ENCODE measurements around the gene KLHL14. TPM values are rescaled to one million over a fixed set of nuclear protein-coding genes. Genes with fewer than 3 reads are reported as not detected.
"Not testable (repeated sequence)": the region's sequence is repeated elsewhere in the genome, so short reads cannot be mapped to it uniquely, and the experiment has no call there.

KLHL14 gene
- total RNA-seq, 4 donors from 2014 or later = 0.28 to 14.0 (median 1.1) TPM

DNA sequence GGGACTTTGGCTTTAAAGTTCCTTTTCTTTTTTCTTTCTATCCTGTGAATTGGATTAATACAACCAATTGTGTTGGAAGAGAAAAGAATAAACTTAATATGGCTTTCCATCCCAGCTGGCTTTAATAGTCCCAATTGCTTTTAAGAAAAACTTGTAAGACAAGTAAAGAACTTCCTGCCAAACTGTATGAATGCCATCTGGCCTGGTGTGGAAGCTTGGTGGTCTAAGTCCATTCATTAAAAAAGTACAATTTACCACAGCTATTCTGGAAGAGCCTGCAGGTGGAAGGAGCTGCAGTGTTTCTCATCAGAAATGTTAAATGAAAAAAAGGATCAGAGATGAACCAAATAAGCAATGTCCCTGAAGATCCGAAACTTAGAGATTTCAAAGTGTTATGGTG is 103.9 kb downstream of the KLHL14 start:
- no peaks in the 10 kb centered on the region for H3K9me3 ChIP-seq
- no peak overlapping the region for H3K27ac ChIP-seq
- no peaks in the 10 kb centered on the region for H3K36me3 ChIP-seq
- H3K27me3 ChIP-seq = no peaks in the 10 kb centered on the region
- H3K4me3 ChIP-seq = no peak overlapping the region
- DNase-seq = no peak
- H3K4me1 ChIP-seq = no peaks in the 10 kb centered on the region
- TF ChIP-seq CTCF (IDR thresholded peaks at IDR 0.05) (no peak), POLR2A (IDR thresholded peaks at IDR 0.05) (no peak)

- Histone ChIP-seq H3K4me3 (no peak overlapping the region), H3K4me1 (no peaks in the 10 kb centered on the region), H3K27ac (no peak overlapping the region), H3K27me3 (no peaks in the 10 kb centered on the region), H3K36me3 (no peaks in the 10 kb centered on the region), H3K9me3 (no peaks in the 10 kb centered on the region)
- no peak for DNase-seq
- TF ChIP-seq CTCF (IDR thresholded peaks at IDR 0.05) = no peak
- TF ChIP-seq POLR2A (IDR thresholded peaks at IDR 0.05) = no peak
Measured at GRCh38 chr18:32661486-32662299, 111.1 kb downstream of the KLHL14 start.

- not testable (repeated sequence) for H3K4me1 ChIP-seq, H3K4me3 ChIP-seq, H3K27ac ChIP-seq, H3K36me3 ChIP-seq, H3K27me3 ChIP-seq, DNase-seq, H3K9me3 ChIP-seq
Measured at GRCh38 chr18:32654507-32654906, 118.3 kb downstream of the KLHL14 start.

GRCh38 chr18:32637659-32638058 is 135.2 kb downstream of the KLHL14 start:
- H3K36me3 ChIP-seq, DNase-seq, H3K9me3 ChIP-seq, H3K27me3 ChIP-seq, H3K4me1 ChIP-seq, H3K27ac ChIP-seq, H3K4me3 ChIP-seq: not testable (repeated sequence)

DNA sequence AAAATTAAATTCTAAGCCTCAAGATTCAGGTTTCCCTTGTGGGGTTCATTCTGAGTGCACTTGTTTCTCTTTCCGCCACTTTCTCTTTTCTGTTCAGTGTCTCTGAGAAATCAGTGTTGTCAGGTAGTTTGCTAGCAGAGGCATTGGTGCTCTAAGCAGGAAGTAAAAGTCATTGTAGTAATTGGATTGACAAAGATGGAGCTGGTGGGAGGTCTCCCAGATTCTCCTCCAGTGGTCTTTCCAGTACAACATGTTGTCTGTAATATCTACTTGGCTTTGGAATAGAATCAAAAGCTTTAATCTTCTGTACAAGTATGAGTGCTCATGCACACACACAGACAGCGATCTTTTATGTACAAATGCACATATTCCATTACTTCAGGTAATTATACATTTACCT is 135.6 kb downstream of the KLHL14 start:
- no peaks in the 10 kb centered on the region for H3K9me3 ChIP-seq
- no peaks in the 10 kb centered on the region for H3K36me3 ChIP-seq
- no peak for TF ChIP-seq POLR2A (IDR thresholded peaks at IDR 0.05)
- TF ChIP-seq CTCF (IDR thresholded peaks at IDR 0.05) = no peak
- H3K27me3 ChIP-seq = no peaks in the 10 kb centered on the region
- H3K4me3 ChIP-seq = no peak overlapping the region
- no peak for DNase-seq
- H3K27ac ChIP-seq = no peak overlapping the region
- H3K4me1 ChIP-seq = no peaks in the 10 kb centered on the region

- Histone ChIP-seq H3K4me3 (no peak overlapping the region), H3K27me3 (no peaks in the 10 kb centered on the region), H3K9me3 (no peaks in the 10 kb centered on the region), H3K27ac (no peak overlapping the region), H3K36me3 (no peaks in the 10 kb centered on the region), H3K4me1 (no peaks in the 10 kb centered on the region)
- TF ChIP-seq CTCF (IDR thresholded peaks at IDR 0.05) (no peak), POLR2A (IDR thresholded peaks at IDR 0.05) (no peak)
- DNase-seq = no peak
Measured at GRCh38 chr18:32634876-32635431, 137.9 kb downstream of the KLHL14 start.

All from Peyer's patch (tissue), 4 donors.